Right kidney (tissue), 1 donor: ENCODE results near the gene STK11.

Experiments used
- DNase-seq: peaks from one replicate; pipeline ENCODE4 v3.0.0-alpha.2; 2016

STK11 gene

GRCh38 chr19:1273263-1274041, 67.9 kb downstream of the STK11 start:
- DNase-seq: no peak

DNA sequence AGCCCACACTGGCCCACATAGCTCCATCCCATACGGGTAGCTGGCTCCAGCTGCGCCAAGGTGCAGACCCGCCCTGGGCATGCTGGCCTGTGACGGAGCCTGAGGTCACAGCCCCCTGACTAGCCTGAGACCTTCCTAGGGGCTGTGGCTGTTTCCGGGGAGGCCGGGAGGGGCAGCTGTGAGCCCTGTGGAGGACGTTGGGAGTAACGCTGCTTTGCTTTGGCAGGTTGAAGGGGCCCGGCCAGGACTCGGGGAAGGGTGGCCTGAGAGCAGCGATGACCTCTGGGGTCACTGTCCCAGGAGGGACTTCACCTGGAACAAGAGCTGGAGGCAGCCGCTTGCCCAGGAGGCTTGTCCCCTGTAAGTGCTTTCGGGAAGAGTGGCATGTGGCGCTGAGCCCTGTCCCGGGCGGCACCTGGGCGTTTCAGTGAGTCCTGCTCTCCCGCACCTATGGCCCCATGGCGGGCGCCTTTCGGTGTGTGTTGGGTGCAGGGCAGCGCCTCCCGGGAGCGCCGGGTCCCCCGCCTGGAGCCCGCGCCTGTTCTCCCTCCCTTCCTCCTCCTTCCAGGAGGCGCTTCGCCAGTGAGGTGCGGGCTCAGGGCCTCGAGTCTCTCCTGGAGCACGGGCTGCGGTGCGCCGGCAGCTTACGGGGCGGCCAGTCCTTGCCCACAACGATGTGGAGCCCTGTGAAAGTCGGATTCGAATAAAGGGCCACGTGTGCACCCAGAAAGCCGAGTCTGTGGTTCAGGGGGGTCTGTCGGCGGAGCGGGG, 68.7 kb downstream of the STK11 start:
- no peak for DNase-seq

DNA sequence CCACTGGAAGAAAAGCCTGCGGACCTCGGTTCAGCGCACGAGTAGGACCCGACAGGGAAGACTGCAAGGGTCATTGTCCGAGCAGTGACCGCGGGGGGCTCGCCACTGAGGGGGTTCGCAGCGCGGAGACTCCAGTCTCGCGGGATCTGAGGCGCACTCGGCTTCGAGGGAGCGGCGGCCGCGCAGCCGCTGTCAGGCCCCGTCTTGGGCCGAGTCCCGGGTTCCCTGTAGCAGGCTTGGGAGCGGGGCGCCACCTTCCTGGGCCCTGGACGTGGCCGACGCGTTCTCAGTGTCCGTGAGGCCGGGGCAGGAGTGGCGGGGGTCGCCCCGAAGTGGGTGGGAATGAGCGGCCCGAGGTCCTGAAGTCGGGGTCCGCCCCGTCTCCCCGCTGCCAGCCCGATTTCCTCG, 69.3 kb downstream of the STK11 start:
- no peak for DNase-seq

DNA sequence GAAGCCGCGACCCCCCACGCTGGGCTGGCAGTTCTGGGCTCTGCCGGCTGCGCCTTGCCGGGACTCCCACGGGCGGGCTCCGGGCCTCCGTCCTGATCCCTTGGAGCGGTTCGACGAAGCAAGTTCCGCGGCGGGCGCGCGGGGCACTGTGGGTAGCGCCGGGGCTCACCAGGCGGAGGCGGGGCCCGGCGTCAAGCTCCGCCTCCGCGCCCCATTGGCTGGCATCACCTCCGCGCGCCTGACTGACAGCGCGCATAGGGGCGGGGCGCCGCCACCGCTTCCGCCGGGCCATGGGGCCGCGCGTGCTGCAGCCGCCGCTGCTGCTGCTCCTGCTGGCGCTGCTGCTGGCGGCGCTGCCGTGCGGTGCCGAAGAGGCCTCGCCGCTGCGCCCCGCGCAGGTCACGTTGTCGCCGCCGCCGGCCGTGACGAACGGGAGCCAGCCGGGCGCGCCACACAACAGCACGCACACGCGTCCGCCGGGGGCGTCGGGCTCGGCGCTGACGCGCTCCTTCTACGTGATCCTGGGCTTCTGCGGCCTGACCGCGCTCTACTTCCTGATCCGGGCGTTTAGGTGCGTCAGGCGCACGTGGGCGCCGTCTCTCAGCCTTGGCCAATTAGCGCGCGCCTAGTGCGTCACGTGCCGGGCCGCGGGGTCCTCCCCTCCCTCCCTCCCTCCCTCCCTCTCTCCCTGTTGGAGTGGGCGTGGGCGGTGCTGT, 69.8 kb downstream of the STK11 start, which contains the start of gene FAM174C:
TSS of gene FAM174C (plus strand) at position 271 of the 716 bp plus-strand sequence. CDS start at position 291, 20 bp downstream.
- peak; percentile 90 for DNase-seq

DNA sequence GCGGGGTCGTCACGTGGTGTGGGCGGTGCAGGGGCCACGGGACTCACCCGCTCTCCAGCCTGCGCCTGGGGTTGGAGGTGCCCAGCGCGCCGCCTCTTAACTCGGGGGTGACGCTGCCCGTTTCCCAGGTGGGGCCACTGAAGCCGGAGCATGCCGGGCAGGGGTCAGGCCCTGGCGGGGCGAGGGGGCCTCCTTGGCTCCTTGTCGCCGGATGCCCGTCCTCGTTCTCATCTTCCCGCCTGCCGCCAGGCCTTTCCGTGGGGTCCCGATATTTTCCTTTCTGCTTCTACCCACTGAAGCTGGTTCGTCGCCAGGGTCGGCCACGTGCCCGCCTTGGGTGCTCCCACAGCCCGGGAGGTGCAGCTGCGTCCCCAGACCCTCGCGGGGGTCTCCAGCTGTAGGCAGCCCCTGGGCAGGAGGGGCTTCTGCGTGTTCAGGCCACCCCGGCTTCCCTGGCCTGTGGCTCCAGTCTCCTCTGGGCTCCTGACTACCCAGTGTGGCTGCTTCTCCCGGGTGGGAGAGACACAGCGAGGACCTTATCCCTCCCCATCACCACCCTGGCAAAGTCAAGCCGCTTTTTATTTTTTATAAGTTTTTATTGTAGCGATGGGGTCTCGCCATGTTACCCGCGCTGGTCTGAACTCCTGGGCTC, 70.5 kb downstream of the STK11 start:
- no peak for DNase-seq

DNA sequence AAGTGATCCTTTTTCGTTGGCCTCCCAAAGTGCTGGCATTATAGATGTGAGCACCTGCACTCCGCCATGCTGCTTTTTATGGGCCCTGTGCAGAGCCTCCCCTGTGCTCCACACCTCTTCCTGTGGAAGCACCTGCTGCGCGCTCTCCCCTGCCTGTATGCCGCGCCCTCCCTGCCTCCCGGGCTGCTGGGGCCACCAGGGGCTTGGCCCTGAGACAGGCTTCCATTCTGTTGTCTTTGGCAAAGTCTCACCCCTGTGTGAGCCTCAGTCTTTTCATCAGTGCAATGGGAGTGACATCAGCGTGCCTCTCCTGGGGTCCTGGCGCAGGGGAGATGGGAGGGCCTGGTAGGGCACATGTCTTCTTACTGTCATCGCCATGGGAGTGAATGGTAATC, 71.0 kb downstream of the STK11 start:
- DNase-seq: no peak

DNA sequence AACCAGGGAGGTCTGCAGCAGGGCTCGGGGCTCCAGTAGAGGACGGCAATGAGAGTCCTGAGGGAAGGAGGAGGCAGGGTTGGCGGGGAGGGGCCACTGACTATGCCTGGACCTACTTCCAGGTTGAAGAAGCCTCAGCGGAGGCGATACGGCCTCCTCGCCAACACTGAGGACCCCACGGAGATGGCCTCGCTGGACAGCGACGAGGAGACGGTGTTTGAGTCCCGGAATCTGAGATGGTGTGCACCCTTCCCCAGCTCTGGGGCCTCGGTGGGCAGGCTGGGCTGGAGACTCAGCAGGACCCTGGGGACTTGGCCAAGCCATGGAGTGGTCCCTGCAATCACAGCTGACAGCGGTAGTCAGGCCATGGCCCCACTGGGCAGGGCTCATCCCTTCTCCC, 71.5 kb downstream of the STK11 start:
- no peak for DNase-seq
